ENCODE data around the gene SMIM29. TPM values are rescaled to one million over a fixed set of nuclear protein-coding genes. Genes with fewer than 3 reads are reported as not detected.

Gene SMIM29
- total and polyA plus RNA-seq, 2 donors (not counting 3 experiments of a cell fraction or from before 2014, with no cell fraction given): 37.6 to 75.2 TPM

- BruUV-seq (replicated peaks): no TSS peak
- POLR2A ChIA-PET: interaction anchor here (0.6 kb wide), 1 partner anchor 615 kb away, joined by 3 read pairs; no protein-coding TSS in a partner anchor
- H3K27ac ChIP-seq (ENCODE audit: insufficient read depth, low read depth, low read length): no peak overlapping the region
These were observed 46.2 kb downstream of the SMIM29 start for GRCh38 chr6:34202329-34203201.

More at GRCh38 chr6:34202329-34203201, 46.2 kb downstream of the SMIM29 start:
- Histone ChIP-seq H3K9me1 (replicated peaks; ENCODE audit: control insufficient read depth, extremely low read depth, insufficient read depth, low read length) (no peaks in the 10 kb centered on the region), H3K27me3 (ENCODE audit: control insufficient read depth in 2 of 2, insufficient read depth in 2 of 2, low read length in 2 of 2) (no peaks in the 10 kb centered on the region), H3K4me2 (ENCODE audit: insufficient read depth, low read length) (no peak overlapping the region), H3K79me2 (ENCODE audit: control insufficient read depth, insufficient read depth, low read length) (no peaks in the 10 kb centered on the region), H3K4me3 (replicated peaks in 1 of 3; ENCODE audit: insufficient read depth in 1 of 3, low read depth in 1 of 3, low read length in 3 of 3) (no peak overlapping the region), H2AFZ (ENCODE audit: low read depth, low read length) (no peak overlapping the region), H3K4me1 (ENCODE audit: control insufficient read depth, extremely low read depth, insufficient read depth, low read length) (no peaks in the 10 kb centered on the region), H3K9ac (replicated peaks; ENCODE audit: extremely low read depth, insufficient read depth, low read length) (no peak overlapping the region), H3K9me3 (replicated peaks; ENCODE audit: control insufficient read depth, insufficient read depth, low read length) (no peaks in the 10 kb centered on the region), H3K36me3 (ENCODE audit: control insufficient read depth in 2 of 2, extremely low read depth in 1 of 2, insufficient read depth in 2 of 2, low read length in 2 of 2) (no peaks in the 10 kb centered on the region), H4K20me1 (replicated peaks; ENCODE audit: control insufficient read depth, extremely low read depth, insufficient read depth, low read length) (no peaks in the 10 kb centered on the region)
- TF ChIP-seq MAX (IDR thresholded peaks at IDR 0.05; ENCODE audit: insufficient read depth, insufficient read length) (no peak), FOS (IDR thresholded peaks at IDR 0.05; ENCODE audit: borderline replicate concordance, insufficient read depth, low read length) (no peak), CTCF (IDR thresholded peaks at IDR 0.05; ENCODE audit: extremely low read depth in 1 of 2, insufficient read depth in 1 of 2, low read depth in 1 of 2, low read length in 2 of 2) (no peak), GATA2 (IDR thresholded peaks at IDR 0.05; ENCODE audit: insufficient read depth, insufficient read length, low read depth, low read length) (no peak), EZH2 (IDR thresholded peaks at IDR 0.05; ENCODE audit: borderline replicate concordance, low read depth, low read length, severe bottlenecking) (no peak), MYC (IDR thresholded peaks at IDR 0.05; ENCODE audit: low read depth, low read length) (no peak), POLR2AphosphoS5 (IDR thresholded peaks at IDR 0.05; ENCODE audit: insufficient read depth, low read depth, low read length) (no peak), POLR2A (IDR thresholded peaks at IDR 0.05; ENCODE audit: low read depth, low read length) (no peak), JUN (IDR thresholded peaks at IDR 0.05; ENCODE audit: borderline replicate concordance, insufficient read depth, insufficient read length, low read depth) (no peak)
- DNase-seq (ENCODE audit: low read depth, low spot score): no peak
- intact Hi-C loops (cut with micrococcal nuclease) (no loop called here), dilution Hi-C loops (cut with MboI; ENCODE audit: extremely low pct_ligation_motif_present, low sequenced_read_pairs) (no loop called here)
- CTCF ChIA-PET: interaction anchor here (1.0 to 2.9 kb wide), 4 partner anchors 21 to 212 kb away, joined by 3 to 15 read pairs (median 6); partner anchors contain the start of gene SMIM29
- no peak for FAIRE-seq
